Calu3 (cell line): Measurements from ENCODE around the gene ZFYVE27. TPM values are rescaled to one million over a fixed set of nuclear protein-coding genes. Genes with fewer than 3 reads are reported as not detected.
A peak's percentile ranks its signal among the peaks of the same experiment; 100 is the strongest.

Experiments
- BruUV-seq: library from RNA; stranded (reverse); fragments of 400-500 nt; replicated peaks from 2 replicates; lab custom pipeline; 2021; lab: Mats Ljungman, UMichigan
- CTCF ChIA-PET: fragments of 300-600 bp; sonication (Branson Sonifier 250); formaldehyde crosslinking; loops from one replicate; lab custom pipeline; 2022; ENCODE audit warnings: antibody characterized with exemption; lab: Charles Lee
- DNase-seq: peaks from one replicate; pipeline ENCODE4 v3.0.0; 2022
- H3K27ac Mint-ChIP-seq: one replicate; pipeline ENCODE4 v1.8.0; 2022; ENCODE audit warnings: mixed read lengths; ENCODE audit not compliant: unreplicated experiment
- H3K27me3 Mint-ChIP-seq: one replicate; pipeline ENCODE4 v1.8.0; 2022; ENCODE audit warnings: mixed read lengths; ENCODE audit not compliant: unreplicated experiment
- H3K36me3 Mint-ChIP-seq: one replicate; pipeline ENCODE4 v1.8.0; 2022; ENCODE audit warnings: mild to moderate bottlenecking, moderate library complexity, mixed read lengths; ENCODE audit not compliant: insufficient read depth, unreplicated experiment
- H3K4me1 Mint-ChIP-seq: one replicate; pipeline ENCODE4 v1.8.0; 2022; ENCODE audit warnings: mild to moderate bottlenecking, low read depth, mixed read lengths; ENCODE audit not compliant: unreplicated experiment
- H3K4me3 Mint-ChIP-seq: one replicate; pipeline ENCODE4 v1.8.0; 2022; ENCODE audit warnings: mild to moderate bottlenecking, low read depth, moderate library complexity, mixed read lengths; ENCODE audit not compliant: unreplicated experiment
- H3K9me3 Mint-ChIP-seq: one replicate; pipeline ENCODE4 v1.8.0; 2022; ENCODE audit warnings: low read depth, mixed read lengths; ENCODE audit not compliant: unreplicated experiment
- CTCF ChIP-seq: fragments of 200-600 bp; IDR thresholded peaks from one replicate; pipeline ENCODE4 v1.8.0; 2022; ENCODE audit warnings: antibody characterized with exemption; ENCODE audit not compliant: unreplicated experiment
- intact Hi-C: fragments of 100-400 bp; cut with micrococcal nuclease; formaldehyde crosslinking; loops from one replicate; pipeline ENCODE4 v1.10.0; 2022; ENCODE audit not compliant: unreplicated experiment
- total RNA-seq: library from RNA; stranded (reverse); gene quantifications from 2 replicates; pipeline ENCODE4 v1.2.3, GENCODE V29; 2022

ZFYVE27 gene
- total RNA-seq, 1 experiment from 2014 or later, result 28.3 TPM

- no TSS peak for BruUV-seq
- Mint-ChIP-seq H3K9me3 (no peaks in the 10 kb centered on the region), H3K27me3 (peaks cover 68% of the 10 kb centered on the region), H3K36me3 (peaks cover 15% of the 10 kb centered on the region), H3K4me3 (peak within 1 kb of the TSS; percentile 67), H3K27ac (no peak within 1 kb of the TSS), H3K4me1 (peaks cover 9% of the 10 kb centered on the region)
- DNase-seq, result no peak
- CTCF ChIA-PET, result no interaction called here
- no peak for TF ChIP-seq CTCF
- intact Hi-C loops, result no loop called here
Observed at GRCh38 chr10:97771913-97772823, 35.2 kb downstream of the ZFYVE27 start, which contains the start of gene SFRP5. Gene SFRP5 (minus strand): TSS chr10:97771999. CDS start chr10:97771833, 166 bp downstream.

GRCh38 chr10:97773096-97773495 is 36.2 kb downstream of the ZFYVE27 start:
- intact Hi-C loops, result no loop called here
- Mint-ChIP-seq H3K27ac (no peak overlapping the region), H3K36me3 (peaks cover 6% of the 10 kb centered on the region), H3K27me3 (peaks cover 63% of the 10 kb centered on the region), H3K9me3 (no peaks in the 10 kb centered on the region), H3K4me3 (no peak overlapping the region), H3K4me1 (peaks cover 9% of the 10 kb centered on the region)
- no peak for TF ChIP-seq CTCF
- CTCF ChIA-PET, result no interaction called here
- BruUV-seq, result no TSS peak
- no peak for DNase-seq

- H3K27me3 Mint-ChIP-seq, result peaks cover 46% of the 10 kb centered on the region
- no peak overlapping the region for H3K27ac Mint-ChIP-seq
- BruUV-seq, result no TSS peak
- no peak overlapping the region for H3K4me3 Mint-ChIP-seq
- H3K36me3 Mint-ChIP-seq, result peaks cover 5% of the 10 kb centered on the region
- TF ChIP-seq CTCF, result no peak
- intact Hi-C loops, result no loop called here
- peaks cover 9% of the 10 kb centered on the region for H3K4me1 Mint-ChIP-seq
- CTCF ChIA-PET, result interaction anchor here (0.7 kb wide), 1 partner anchor 268 kb away, joined by 3 read pairs; no protein-coding TSS in a partner anchor
- no peak for DNase-seq
- H3K9me3 Mint-ChIP-seq, result no peaks in the 10 kb centered on the region
Observed at GRCh38 chr10:97774811-97775294, 37.9 kb downstream of the ZFYVE27 start.

- H3K27me3 Mint-ChIP-seq, result peaks cover 23% of the 10 kb centered on the region
- intact Hi-C loops, result no loop called here
- no peak overlapping the region for H3K27ac Mint-ChIP-seq
- H3K4me3 Mint-ChIP-seq, result no peak overlapping the region
- CTCF ChIA-PET, result no interaction called here
- H3K4me1 Mint-ChIP-seq, result peaks cover 13% of the 10 kb centered on the region
- no peaks in the 10 kb centered on the region for H3K9me3 Mint-ChIP-seq
- no peak for TF ChIP-seq CTCF
- BruUV-seq, result no TSS peak
- H3K36me3 Mint-ChIP-seq, result no peaks in the 10 kb centered on the region
- DNase-seq, result no peak
Observed at GRCh38 chr10:97777143-97777542, 40.2 kb downstream of the ZFYVE27 start.
